GM21515 (cell line): ENCODE results near the gene CIAO3.

Source experiments
- ATAC-seq: cut with Tn5 transposase; IDR thresholded peaks from one replicate; pipeline ENCODE4 v1.9.1; 2021; ENCODE audit not compliant: unreplicated experiment

CIAO3 gene

DNA sequence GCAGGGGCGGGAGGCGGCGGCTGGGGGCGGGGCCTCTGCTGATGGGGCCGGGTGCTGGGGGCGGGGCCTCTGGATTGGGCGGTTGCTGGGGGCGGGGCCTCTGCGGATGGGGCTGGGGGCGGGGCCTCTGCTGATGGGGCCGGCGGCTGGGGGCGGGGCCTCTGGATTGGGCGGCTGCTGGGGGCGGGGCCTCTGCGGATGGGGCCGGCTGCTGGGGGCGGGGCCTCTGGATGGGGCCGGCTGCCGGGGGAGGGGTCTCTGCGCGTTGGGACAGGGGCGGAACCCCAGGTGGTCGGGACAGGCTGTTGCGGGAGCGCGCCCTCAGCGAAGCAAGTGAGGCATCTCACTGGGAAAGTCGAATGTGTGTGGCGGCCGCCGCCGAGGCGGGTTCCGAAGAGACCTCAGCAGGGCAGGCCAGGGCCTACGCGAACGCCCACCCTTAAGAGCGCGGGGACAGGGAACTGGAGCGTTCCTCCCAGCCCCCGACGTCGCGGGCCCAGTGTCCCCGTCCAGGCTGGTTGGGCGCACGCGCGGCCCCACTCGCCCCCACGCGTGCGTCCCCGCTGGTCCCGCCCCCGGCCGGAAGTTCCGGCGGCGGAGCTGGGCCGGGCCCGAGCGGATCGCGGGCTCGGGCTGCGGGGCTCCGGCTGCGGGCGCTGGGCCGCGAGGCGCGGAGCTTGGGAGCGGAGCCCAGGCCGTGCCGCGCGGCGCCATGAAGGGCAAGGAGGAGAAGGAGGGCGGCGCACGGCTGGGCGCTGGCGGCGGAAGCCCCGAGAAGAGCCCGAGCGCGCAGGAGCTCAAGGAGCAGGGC, 60.8 kb downstream of the CIAO3 start, which contains the start of gene STUB1:
Gene STUB1 (plus strand): TSS at position 597 of the 811 bp plus-strand sequence. CDS start 116 bp downstream, at position 713.
- ATAC-seq, result peak; percentile 34
